Duodenal mucosa (tissue), 2 donors: ENCODE data around the gene DPY19L1.
"Not testable (repeated sequence)": the region's sequence is repeated elsewhere in the genome, so short reads cannot be mapped to it uniquely, and the experiment has no call there.

ENCODE experiments used
- H3K27ac ChIP-seq: one replicate; pipeline ENCODE4 v1.7.0; 2013; ENCODE audit warnings: low read depth, low read length
- H3K27me3 ChIP-seq, 2 donors: one replicate each; pipeline ENCODE4 v1.7.0; 2013; ENCODE audit warnings: low read length in 2 of 2, control low read depth in 1 of 2; ENCODE audit not compliant: insufficient read depth in 2 of 2, control insufficient read depth in 1 of 2
- H3K36me3 ChIP-seq, 2 donors: one replicate each; pipeline ENCODE4 v1.7.0; 2013; ENCODE audit warnings: low read length in 2 of 2, control low read depth in 1 of 2; ENCODE audit not compliant: insufficient read depth in 2 of 2, control insufficient read depth in 1 of 2
- H3K4me1 ChIP-seq, 2 donors: one replicate each; pipeline ENCODE4 v1.7.0; 2013; ENCODE audit warnings: low read length in 2 of 2, control low read depth in 1 of 2; ENCODE audit not compliant: insufficient read depth in 2 of 2, control insufficient read depth in 1 of 2
- H3K4me3 ChIP-seq, 2 donors: one replicate each; pipeline ENCODE4 v1.7.0; 2013; ENCODE audit warnings: low read length in 2 of 2, low read depth in 1 of 2
- H3K9ac ChIP-seq, 2 donors: one replicate each; pipeline ENCODE4 v1.7.0; 2013; ENCODE audit warnings: low read length in 2 of 2, low read depth in 1 of 2
- H3K9me3 ChIP-seq, 2 donors: one replicate each; pipeline ENCODE4 v1.7.0; 2013; ENCODE audit warnings: low read length in 2 of 2, control low read depth in 1 of 2; ENCODE audit not compliant: control insufficient read depth in 1 of 2

Gene DPY19L1

GRCh38 chr7:34991938-34992840 lies 45.1 kb downstream of the DPY19L1 start:
- Histone ChIP-seq H3K4me1 (peaks cover 0 to 2% of the 10 kb centered on the region in 2 donors), H3K27ac (no peak overlapping the region), H3K36me3 (no peaks in the 10 kb centered on the region), H3K4me3 (no peak overlapping the region), H3K27me3 (no peaks in the 10 kb centered on the region), H3K9me3 (no peaks in the 10 kb centered on the region), H3K9ac (no peak overlapping the region)

DNA sequence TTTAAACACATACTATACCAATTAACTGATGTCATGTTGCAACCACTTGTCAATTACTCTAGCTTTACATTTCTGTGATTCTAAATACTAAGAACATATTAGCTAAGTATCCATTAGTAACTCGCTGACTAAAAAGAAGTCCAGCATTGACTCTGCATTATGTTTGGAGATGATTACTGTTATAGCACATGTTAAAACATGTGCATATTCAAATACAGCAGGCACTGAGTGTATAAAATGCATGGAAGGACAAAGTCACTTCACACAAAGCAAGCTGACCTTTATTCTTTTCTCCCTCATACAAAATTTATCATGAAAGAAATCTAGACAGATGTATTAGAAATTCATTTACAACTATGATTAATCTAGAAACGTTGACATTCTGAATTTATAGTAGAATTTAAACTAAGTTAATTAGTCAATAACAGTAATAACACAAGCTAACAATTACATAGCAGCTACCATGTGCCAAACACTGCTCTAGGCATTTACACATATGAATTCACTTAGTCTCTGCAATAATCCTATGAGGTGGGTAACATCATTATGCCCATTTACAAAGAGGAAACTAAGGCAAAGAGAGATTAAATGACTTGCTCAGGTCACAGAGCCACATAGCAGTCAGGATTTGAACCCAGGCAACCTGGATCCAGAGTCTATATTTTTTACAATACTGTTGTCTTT lies 48.7 kb downstream of the DPY19L1 start:
- H3K9ac ChIP-seq, H3K27ac ChIP-seq, H3K4me3 ChIP-seq, H3K36me3 ChIP-seq, H3K27me3 ChIP-seq, H3K4me1 ChIP-seq, H3K9me3 ChIP-seq: not testable (repeated sequence)

- H3K9me3 ChIP-seq, H3K27ac ChIP-seq, H3K27me3 ChIP-seq, H3K36me3 ChIP-seq, H3K9ac ChIP-seq, H3K4me3 ChIP-seq, H3K4me1 ChIP-seq: not testable (repeated sequence)
These were observed 52.1 kb downstream of the DPY19L1 start for GRCh38 chr7:34985155-34985554.

- H3K4me3 ChIP-seq, H3K27ac ChIP-seq, H3K4me1 ChIP-seq, H3K27me3 ChIP-seq, H3K9me3 ChIP-seq, H3K36me3 ChIP-seq, H3K9ac ChIP-seq: not testable (repeated sequence)
These were observed 53.1 kb downstream of the DPY19L1 start for GRCh38 chr7:34984140-34984539.

GRCh38 chr7:34982371-34983019 lies 54.8 kb downstream of the DPY19L1 start:
- Histone ChIP-seq H3K36me3 (no peaks in the 10 kb centered on the region), H3K4me1 (no peaks in the 10 kb centered on the region), H3K27ac (no peak overlapping the region), H3K27me3 (no peaks in the 10 kb centered on the region), H3K9me3 (no peaks in the 10 kb centered on the region), H3K4me3 (no peak overlapping the region), H3K9ac (no peak overlapping the region)

- H3K27me3 ChIP-seq, H3K9me3 ChIP-seq, H3K27ac ChIP-seq, H3K9ac ChIP-seq, H3K4me1 ChIP-seq, H3K4me3 ChIP-seq, H3K36me3 ChIP-seq: not testable (repeated sequence)
These were observed 58.2 kb downstream of the DPY19L1 start for GRCh38 chr7:34979124-34979523.

DNA sequence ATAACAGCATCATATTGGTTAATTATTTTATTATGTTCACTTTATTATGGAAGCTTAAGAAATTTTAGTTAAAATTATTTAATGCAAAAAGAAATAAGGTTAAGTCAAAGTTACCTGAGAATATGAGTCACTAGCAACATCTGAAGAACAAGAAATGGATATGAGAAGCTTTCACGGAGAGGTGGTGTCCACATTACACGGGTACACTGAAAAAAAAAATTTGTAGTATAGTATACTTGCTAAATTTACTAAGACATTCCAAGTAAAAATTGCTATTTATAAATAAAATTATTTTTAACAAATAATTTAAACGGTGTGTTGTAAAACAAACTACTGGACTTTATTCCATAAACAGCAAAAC lies 63.9 kb downstream of the DPY19L1 start:
- H3K27me3 ChIP-seq: no peaks in the 10 kb centered on the region
- no peaks in the 10 kb centered on the region for H3K36me3 ChIP-seq
- no peak overlapping the region for H3K4me3 ChIP-seq
- H3K9me3 ChIP-seq: no peaks in the 10 kb centered on the region
- no peak overlapping the region for H3K9ac ChIP-seq
- no peaks in the 10 kb centered on the region for H3K4me1 ChIP-seq
- H3K27ac ChIP-seq: no peak overlapping the region

DNA sequence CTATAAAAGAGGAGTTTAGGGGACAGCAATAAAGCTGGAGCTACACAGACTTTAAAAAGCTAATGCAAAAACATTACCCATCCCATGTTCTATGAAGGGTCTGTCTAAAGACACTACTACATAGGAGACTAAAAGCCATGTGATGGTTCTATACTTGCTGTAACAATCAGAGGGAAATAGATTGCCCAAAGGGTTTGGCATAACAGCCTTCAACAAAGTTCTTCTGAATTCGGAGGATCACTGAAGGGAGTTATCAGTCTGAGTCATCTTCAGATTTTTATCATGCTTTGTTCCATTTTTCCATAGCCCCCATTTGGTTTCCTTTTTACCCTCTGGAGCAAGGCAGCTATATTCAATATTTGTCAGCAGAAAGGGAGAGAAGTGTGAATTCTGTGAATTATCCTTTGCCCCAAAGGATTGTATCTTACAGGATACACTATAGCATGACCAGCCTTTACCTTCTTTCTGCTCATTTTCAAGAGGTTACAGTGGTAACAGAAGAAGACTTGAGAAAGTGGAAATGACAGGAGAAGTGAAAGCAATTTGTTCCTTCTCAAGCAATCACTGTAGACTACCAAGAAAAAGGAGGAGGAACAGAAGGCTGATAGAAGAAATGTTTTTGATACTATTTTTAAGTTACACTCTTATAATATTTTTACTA lies 64.4 kb downstream of the DPY19L1 start:
- H3K9me3 ChIP-seq, H3K4me3 ChIP-seq, H3K9ac ChIP-seq, H3K27ac ChIP-seq, H3K4me1 ChIP-seq, H3K36me3 ChIP-seq, H3K27me3 ChIP-seq: not testable (repeated sequence)

DNA sequence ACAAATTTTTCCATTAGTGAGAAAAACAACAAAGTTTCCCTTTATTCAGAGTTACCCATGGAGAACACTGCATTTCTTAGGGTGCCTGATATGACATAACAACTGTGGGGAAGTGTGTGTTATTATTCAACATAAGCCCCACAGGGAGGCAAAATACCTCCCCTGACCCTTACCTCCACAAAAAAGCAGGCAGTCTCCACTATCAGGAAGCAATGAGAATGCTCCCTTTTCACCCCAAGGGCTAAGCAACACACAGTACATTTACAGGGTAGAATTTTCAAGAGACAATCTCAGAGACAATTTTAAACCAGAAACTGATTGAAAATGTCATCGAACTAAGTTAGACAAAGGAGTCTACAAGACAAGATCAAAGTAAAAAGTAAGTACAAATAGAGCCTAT lies 69.5 kb downstream of the DPY19L1 start:
- not testable (repeated sequence) for H3K27me3 ChIP-seq, H3K36me3 ChIP-seq, H3K4me1 ChIP-seq, H3K27ac ChIP-seq, H3K4me3 ChIP-seq, H3K9me3 ChIP-seq, H3K9ac ChIP-seq

DNA sequence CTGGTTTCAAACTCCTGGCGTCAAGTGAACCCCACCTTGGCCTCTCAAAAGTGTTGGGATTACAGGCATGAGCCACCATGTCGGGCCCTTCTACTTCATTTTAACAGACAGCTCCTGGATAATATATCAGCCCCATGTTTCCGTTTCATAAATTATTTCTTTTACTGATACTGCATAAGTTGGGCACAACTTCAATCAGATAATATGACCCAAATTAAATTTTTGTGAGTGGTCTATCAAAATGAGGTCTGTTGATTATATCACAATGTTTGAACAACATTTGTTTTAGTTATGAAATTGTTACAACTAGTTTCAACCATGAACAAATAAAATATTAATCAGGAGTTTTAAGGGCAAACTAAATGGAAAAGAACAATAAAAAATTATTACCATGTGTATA lies 70.8 kb downstream of the DPY19L1 start:
- H3K27me3 ChIP-seq, H3K9ac ChIP-seq, H3K36me3 ChIP-seq, H3K4me1 ChIP-seq, H3K9me3 ChIP-seq, H3K27ac ChIP-seq, H3K4me3 ChIP-seq: not testable (repeated sequence)
